ENCODE measurements around the gene PCBP2. TPM values are rescaled to one million over a fixed set of nuclear protein-coding genes. Genes with fewer than 3 reads are reported as not detected.
"Not testable (repeated sequence)": the region's sequence is repeated elsewhere in the genome, so short reads cannot be mapped to it uniquely, and the experiment has no call there.

PCBP2 gene
- total RNA-seq, 1 donor from 2014 or later: 722 TPM

GRCh38 chr12:53468282-53468681 lies 16.4 kb downstream of the PCBP2 start:
- no peak for DNase-seq (ENCODE audit: low spot score)

- DNase-seq (ENCODE audit: low spot score): no peak
Observed at GRCh38 chr12:53472056-53472582, 20.2 kb downstream of the PCBP2 start.

GRCh38 chr12:53474077-53474476 lies 22.2 kb downstream of the PCBP2 start:
- DNase-seq (ENCODE audit: low spot score): no peak

- no peak for DNase-seq (ENCODE audit: low spot score)
Observed at GRCh38 chr12:53474819-53475218, 22.9 kb downstream of the PCBP2 start.

GRCh38 chr12:53476769-53477209 lies 24.9 kb downstream of the PCBP2 start:
- no peak for DNase-seq (ENCODE audit: low spot score)

- no peak for DNase-seq (ENCODE audit: low spot score)
Observed at GRCh38 chr12:53478865-53479264, 27.0 kb downstream of the PCBP2 start.

GRCh38 chr12:53479331-53479730 lies 27.4 kb downstream of the PCBP2 start:
- no peak for DNase-seq (ENCODE audit: low spot score)

- DNase-seq (ENCODE audit: low spot score): no peak
Observed at GRCh38 chr12:53480491-53481442, 28.9 kb downstream of the PCBP2 start.

- not testable (repeated sequence) for DNase-seq (ENCODE audit: low spot score)
Observed at GRCh38 chr12:53481458-53481857, 29.6 kb downstream of the PCBP2 start.

GRCh38 chr12:53481939-53482586 lies 30.2 kb downstream of the PCBP2 start:
- no peak for DNase-seq (ENCODE audit: low spot score)

GRCh38 chr12:53482626-53483168 lies 30.8 kb downstream of the PCBP2 start:
- peak; percentile 87 for DNase-seq (ENCODE audit: low spot score)

- peak; percentile 82 for DNase-seq (ENCODE audit: low spot score)
Observed at GRCh38 chr12:53483225-53483978, 31.5 kb downstream of the PCBP2 start.

- DNase-seq (ENCODE audit: low spot score): no peak
Observed at GRCh38 chr12:53483979-53484377, 32.1 kb downstream of the PCBP2 start.

GRCh38 chr12:53484686-53485575 lies 33.0 kb downstream of the PCBP2 start:
- DNase-seq (ENCODE audit: low spot score): peak; percentile 72

GRCh38 chr12:53485955-53486735 lies 34.2 kb downstream of the PCBP2 start:
- DNase-seq (ENCODE audit: low spot score): peak; percentile 64

GRCh38 chr12:53486736-53487487 lies 35.0 kb downstream of the PCBP2 start:
- DNase-seq (ENCODE audit: low spot score): peak; percentile 72

- DNase-seq (ENCODE audit: low spot score): no peak
Observed at GRCh38 chr12:53489242-53489864, 37.5 kb downstream of the PCBP2 start.

GRCh38 chr12:53492188-53492587 lies 40.3 kb downstream of the PCBP2 start:
- peak; percentile 71 for DNase-seq (ENCODE audit: low spot score)

Data from mesenteric fat pad (tissue), 1 donor.